ENCODE measurements around the gene CASS4.

DNA sequence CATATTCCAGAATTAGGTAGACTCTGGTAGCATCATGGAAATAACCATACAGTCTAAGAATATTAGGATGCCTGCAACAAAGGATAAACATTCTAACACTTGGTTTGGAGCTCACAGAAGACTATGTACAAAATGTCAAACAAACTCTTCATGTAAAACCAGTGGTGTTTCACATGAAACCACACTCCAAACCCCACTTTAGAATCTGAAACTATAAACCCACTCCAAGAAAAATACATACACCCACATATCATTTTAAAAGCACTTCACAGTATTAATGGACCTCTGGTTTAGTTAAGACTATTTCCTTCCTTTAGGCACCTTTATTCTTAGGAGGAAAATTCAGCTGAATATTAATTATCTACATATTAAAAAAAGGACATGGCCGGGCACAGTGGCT lies 30.6 kb upstream of the CASS4 start:
- TF ChIP-seq, protein P1, sequence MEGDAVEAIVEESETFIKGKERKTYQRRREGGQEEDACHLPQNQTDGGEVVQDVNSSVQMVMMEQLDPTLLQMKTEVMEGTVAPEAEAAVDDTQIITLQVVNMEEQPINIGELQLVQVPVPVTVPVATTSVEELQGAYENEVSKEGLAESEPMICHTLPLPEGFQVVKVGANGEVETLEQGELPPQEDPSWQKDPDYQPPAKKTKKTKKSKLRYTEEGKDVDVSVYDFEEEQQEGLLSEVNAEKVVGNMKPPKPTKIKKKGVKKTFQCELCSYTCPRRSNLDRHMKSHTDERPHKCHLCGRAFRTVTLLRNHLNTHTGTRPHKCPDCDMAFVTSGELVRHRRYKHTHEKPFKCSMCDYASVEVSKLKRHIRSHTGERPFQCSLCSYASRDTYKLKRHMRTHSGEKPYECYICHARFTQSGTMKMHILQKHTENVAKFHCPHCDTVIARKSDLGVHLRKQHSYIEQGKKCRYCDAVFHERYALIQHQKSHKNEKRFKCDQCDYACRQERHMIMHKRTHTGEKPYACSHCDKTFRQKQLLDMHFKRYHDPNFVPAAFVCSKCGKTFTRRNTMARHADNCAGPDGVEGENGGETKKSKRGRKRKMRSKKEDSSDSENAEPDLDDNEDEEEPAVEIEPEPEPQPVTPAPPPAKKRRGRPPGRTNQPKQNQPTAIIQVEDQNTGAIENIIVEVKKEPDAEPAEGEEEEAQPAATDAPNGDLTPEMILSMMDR (conservative IDR thresholded peaks at IDR 0.05; ENCODE audit: low read length): no peak
- no peak for TF ChIP-seq EZH2phosphoT487 (IDR thresholded peaks at IDR 0.05; ENCODE audit: borderline replicate concordance)
